GM23338 (cell line): ENCODE measurements around the gene LSM2. TPM values are rescaled to one million over a fixed set of nuclear protein-coding genes. Genes with fewer than 3 reads are reported as not detected.

ENCODE experiments used
- ATAC-seq: fragments of 200-7000 bp; cut with Tn5 transposase; 3 replicates; pipeline ENCODE4 v1.9.1; 2020
- DNase-seq: peaks from one replicate; pipeline ENCODE4 v3.0.0-alpha.2; 2015; ENCODE audit warnings: low spot score
- H2AFZ ChIP-seq: fragments of 200-600 bp; sonication (generic); 2 replicates; pipeline ENCODE4 v1.8.0; 2016; ENCODE audit warnings: antibody characterized with exemption, mild to moderate bottlenecking, moderate library complexity
- H3F3A ChIP-seq: fragments of 200-600 bp; sonication (generic); replicated peaks from 2 replicates; pipeline ENCODE4 v1.8.0; 2017; ENCODE audit warnings: antibody characterized with exemption, mixed run types, low read depth
- H3K27ac ChIP-seq: fragments of 200-600 bp; sonication (generic); 2 replicates; pipeline ENCODE4 v1.6.1; 2016; ENCODE audit warnings: low read depth
- H3K27me3 ChIP-seq: fragments of 200-600 bp; sonication (generic); 2 replicates; pipeline ENCODE4 v1.8.0; 2016; ENCODE audit warnings: mild to moderate bottlenecking, mixed run types, moderate library complexity; ENCODE audit not compliant: insufficient read depth
- H3K36me3 ChIP-seq: fragments of 200-600 bp; sonication (generic); 2 replicates; pipeline ENCODE4 v1.8.0; 2016; ENCODE audit warnings: mild to moderate bottlenecking; ENCODE audit not compliant: insufficient read depth
- H3K4me1 ChIP-seq: fragments of 200-600 bp; sonication (generic); 2 replicates; pipeline ENCODE4 v1.8.0; 2016; ENCODE audit warnings: mild to moderate bottlenecking, moderate library complexity; ENCODE audit not compliant: insufficient read depth
- H3K4me2 ChIP-seq: fragments of 200-600 bp; sonication (generic); 2 replicates; pipeline ENCODE4 v1.7.1; 2017; ENCODE audit warnings: mixed run types
- H3K4me3 ChIP-seq: fragments of 200-600 bp; sonication (generic); 2 replicates; pipeline ENCODE4 v1.6.1; 2016; ENCODE audit warnings: mixed run types
- H3K79me2 ChIP-seq: fragments of 200-600 bp; sonication (generic); replicated peaks from 2 replicates; pipeline ENCODE4 v1.8.0; 2017; ENCODE audit warnings: mild to moderate bottlenecking; ENCODE audit not compliant: insufficient read depth
- H3K9me2 ChIP-seq: fragments of 200-600 bp; sonication (generic); 2 replicates; pipeline ENCODE4 v1.8.0; 2017; ENCODE audit not compliant: insufficient read depth
- H4K20me1 ChIP-seq: fragments of 200-600 bp; sonication (generic); replicated peaks from 2 replicates; pipeline ENCODE4 v1.8.0; 2017; ENCODE audit warnings: mild to moderate bottlenecking; ENCODE audit not compliant: insufficient read depth
- H3K27ac Mint-ChIP-seq: 2 replicates; pipeline ENCODE4 v1.8.0; 2020; ENCODE audit warnings: inconsistent platforms, mild to moderate bottlenecking, moderate library complexity, mixed read lengths
- H3K27me3 Mint-ChIP-seq: 3 replicates; pipeline ENCODE4 v1.8.0; 2022; ENCODE audit warnings: low read depth, mild to moderate bottlenecking, moderate library complexity, mixed read lengths, inconsistent platforms; ENCODE audit not compliant: insufficient read depth, poor library complexity
- H3K36me3 Mint-ChIP-seq: 3 replicates; pipeline ENCODE4 v1.8.0; 2021; ENCODE audit warnings: low read depth, mild to moderate bottlenecking, inconsistent platforms, moderate library complexity, mixed read lengths
- H3K4me1 Mint-ChIP-seq: 3 replicates; pipeline ENCODE4 v1.8.0; 2020; ENCODE audit warnings: mild to moderate bottlenecking, inconsistent platforms, mixed read lengths
- H3K4me3 Mint-ChIP-seq: 3 replicates; pipeline ENCODE4 v1.8.0; 2021; ENCODE audit warnings: moderate library complexity, mild to moderate bottlenecking, inconsistent platforms, mixed read lengths
- H3K9me3 Mint-ChIP-seq: 3 replicates; pipeline ENCODE4 v1.8.0; 2020; ENCODE audit warnings: moderate library complexity, mild to moderate bottlenecking, inconsistent platforms, mixed read lengths
- CREB1 ChIP-seq: fragments of 250-450 bp; sonication (Bioruptor Pico); IDR thresholded peaks from 2 replicates; pipeline ENCODE4 v1.5.0; 2020; ENCODE audit warnings: low read depth, mild to moderate bottlenecking, moderate library complexity
- ETS1 ChIP-seq: IDR thresholded peaks from 2 replicates; pipeline ENCODE4 v1.6.1; 2016; ENCODE audit warnings: antibody characterized with exemption
- EZH2 ChIP-seq: fragments of 200-600 bp; sonication (generic); IDR thresholded peaks from one replicate; pipeline ENCODE4 v1.8.0; 2017; ENCODE audit warnings: antibody characterized with exemption, mild to moderate bottlenecking, low read depth; ENCODE audit not compliant: unreplicated experiment
- EZH2phosphoT487 ChIP-seq: fragments of 200-600 bp; sonication (generic); IDR thresholded peaks from one replicate; pipeline ENCODE4 v1.8.1; 2018; ENCODE audit warnings: antibody characterized with exemption; ENCODE audit not compliant: unreplicated experiment
- JUNB ChIP-seq: IDR thresholded peaks from one replicate; pipeline ENCODE4 v1.6.1; 2016; ENCODE audit warnings: antibody characterized with exemption; ENCODE audit not compliant: unreplicated experiment
- NANOG ChIP-seq: IDR thresholded peaks from 2 replicates; pipeline ENCODE4 v1.6.1; 2016; ENCODE audit warnings: antibody characterized with exemption, borderline replicate concordance
- POLR2AphosphoS5 ChIP-seq: IDR thresholded peaks from 2 replicates; pipeline ENCODE4 v1.6.1; 2016; ENCODE audit warnings: antibody characterized with exemption, low read depth
- STAT1 ChIP-seq: IDR thresholded peaks from one replicate; pipeline ENCODE4 v1.6.1; 2016; ENCODE audit warnings: antibody characterized with exemption; ENCODE audit not compliant: unreplicated experiment
- ZNF114 ChIP-seq: fragments of 250-450 bp; sonication (Bioruptor Pico); IDR thresholded peaks from 2 replicates; pipeline ENCODE4 v1.5.0; 2020; ENCODE audit warnings: mild to moderate bottlenecking, moderate library complexity
- ZNF331 ChIP-seq: fragments of 250-450 bp; sonication (Bioruptor Pico); IDR thresholded peaks from 2 replicates; pipeline ENCODE4 v1.5.0; 2020; ENCODE audit warnings: low read depth, mild to moderate bottlenecking, moderate library complexity
- polyA plus RNA-seq: library from polyadenylated mRNA; unstranded; fragments of >200 nt; fragmentation: Nextera tagmentation; extraction: Ambion mirVana; gene quantifications from 2 replicates; pipeline ENCODE4 v1.2.1, GENCODE V29; 2016
- total RNA-seq: library from RNA; depleted of rRNA; stranded (reverse); fragments of >200 nt; shearing (Covaris generic); gene quantifications from 2 replicates; pipeline ENCODE4 v1.2.3, GENCODE V29; 2014
- TF ChIP-seq, protein P1 (sequence below): fragments of 250-450 bp; sonication (Bioruptor Pico); IDR thresholded peaks from 2 replicates; pipeline ENCODE4 v1.5.0; 2020; ENCODE audit warnings: mild to moderate bottlenecking, moderate library complexity
- TF ChIP-seq, protein P2 (sequence below): IDR thresholded peaks from one replicate; pipeline ENCODE4 v1.6.1; 2018; ENCODE audit warnings: antibody characterized with exemption; ENCODE audit not compliant: unreplicated experiment
- TF ChIP-seq, protein P3 (sequence below), 2 experiments: fragments of 200-600 bp in 1 of 2; sonication (generic) in 1 of 2; conservative IDR thresholded peaks; 2 replicates each; pipeline versions ENCODE4 v1.5.1 to v1.6.1; 2016 to 2017; ENCODE audit warnings: antibody characterized with exemption in 2 of 2, low read depth in 2 of 2, mild to moderate bottlenecking in 2 of 2, moderate library complexity in 1 of 2

The LSM2 gene
- total and polyA plus RNA-seq, 2 experiments from 2014 or later: 106 to 140 TPM

DNA sequence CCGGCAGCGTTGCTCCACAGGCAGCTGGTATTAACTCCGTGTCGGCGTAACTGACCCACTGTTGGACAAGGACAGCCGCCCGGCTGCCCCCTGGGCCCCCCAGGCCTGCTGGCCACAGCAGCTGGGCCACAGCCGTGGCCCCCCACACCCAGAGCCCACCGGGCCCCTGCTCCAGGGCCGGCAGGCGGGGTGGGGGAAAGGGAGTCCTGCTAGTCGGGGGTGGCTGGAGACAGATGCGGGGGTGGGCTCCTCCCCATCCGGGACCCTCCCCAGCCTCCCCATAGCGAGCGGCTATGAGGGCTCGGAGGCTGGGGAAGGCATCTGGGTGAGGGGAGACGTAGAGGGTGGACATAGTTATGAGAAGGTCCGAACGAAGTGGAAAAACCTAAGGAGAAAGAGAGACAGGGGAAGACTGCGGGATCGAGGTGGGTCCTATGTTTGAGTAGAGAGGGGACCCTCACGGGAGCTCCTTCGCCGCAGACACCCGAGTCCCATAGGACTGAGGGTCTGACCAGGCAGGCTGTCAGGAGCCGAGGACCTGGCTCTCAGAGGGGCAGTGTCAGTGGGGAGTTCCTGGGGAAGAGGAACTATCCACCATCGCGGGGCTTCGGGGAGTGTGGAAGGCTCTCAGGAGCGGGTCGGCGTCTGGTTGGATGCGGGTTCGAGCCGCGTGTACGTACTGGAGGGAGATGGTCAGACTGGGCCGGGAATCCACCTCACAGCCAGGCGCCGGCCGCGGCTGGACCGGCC, 11.7 kb downstream of the LSM2 start:
- H3K36me3 Mint-ChIP-seq: peaks cover 49% of the 10 kb centered on the region
- peaks cover 22% of the 10 kb centered on the region for H3K79me2 ChIP-seq

More for the DNA sequence above, 11.7 kb downstream of the LSM2 start:
- peak overlapping the region; percentile 97 for H3K27ac Mint-ChIP-seq
- peak overlapping the region; percentile 98 for H3K4me2 ChIP-seq
- 0 out of 2 replicates have a peak, but pooled peaks cover 5% of the 10 kb centered on the region for H4K20me1 ChIP-seq
- peaks cover 13% of the 10 kb centered on the region for H3K27me3 Mint-ChIP-seq
- no peaks in the 10 kb centered on the region for H3K9me3 Mint-ChIP-seq
- H2AFZ ChIP-seq: peak overlapping the region; percentile 91
- H3K36me3 ChIP-seq: peaks cover 14% of the 10 kb centered on the region
- peak; percentile 28 for ATAC-seq
- no peaks in the 10 kb centered on the region for H3K9me2 ChIP-seq
- H3K4me3 ChIP-seq: peak overlapping the region; percentile 99
- H3K4me1 Mint-ChIP-seq: peaks cover 9% of the 10 kb centered on the region
- H3K27ac ChIP-seq: peak overlapping the region; percentile 78; the same call in 1 of the 2 replicates
- peak; percentile 27 for DNase-seq
- peak overlapping the region; percentile 95 for H3K4me3 Mint-ChIP-seq
- TF ChIP-seq, protein P1, sequence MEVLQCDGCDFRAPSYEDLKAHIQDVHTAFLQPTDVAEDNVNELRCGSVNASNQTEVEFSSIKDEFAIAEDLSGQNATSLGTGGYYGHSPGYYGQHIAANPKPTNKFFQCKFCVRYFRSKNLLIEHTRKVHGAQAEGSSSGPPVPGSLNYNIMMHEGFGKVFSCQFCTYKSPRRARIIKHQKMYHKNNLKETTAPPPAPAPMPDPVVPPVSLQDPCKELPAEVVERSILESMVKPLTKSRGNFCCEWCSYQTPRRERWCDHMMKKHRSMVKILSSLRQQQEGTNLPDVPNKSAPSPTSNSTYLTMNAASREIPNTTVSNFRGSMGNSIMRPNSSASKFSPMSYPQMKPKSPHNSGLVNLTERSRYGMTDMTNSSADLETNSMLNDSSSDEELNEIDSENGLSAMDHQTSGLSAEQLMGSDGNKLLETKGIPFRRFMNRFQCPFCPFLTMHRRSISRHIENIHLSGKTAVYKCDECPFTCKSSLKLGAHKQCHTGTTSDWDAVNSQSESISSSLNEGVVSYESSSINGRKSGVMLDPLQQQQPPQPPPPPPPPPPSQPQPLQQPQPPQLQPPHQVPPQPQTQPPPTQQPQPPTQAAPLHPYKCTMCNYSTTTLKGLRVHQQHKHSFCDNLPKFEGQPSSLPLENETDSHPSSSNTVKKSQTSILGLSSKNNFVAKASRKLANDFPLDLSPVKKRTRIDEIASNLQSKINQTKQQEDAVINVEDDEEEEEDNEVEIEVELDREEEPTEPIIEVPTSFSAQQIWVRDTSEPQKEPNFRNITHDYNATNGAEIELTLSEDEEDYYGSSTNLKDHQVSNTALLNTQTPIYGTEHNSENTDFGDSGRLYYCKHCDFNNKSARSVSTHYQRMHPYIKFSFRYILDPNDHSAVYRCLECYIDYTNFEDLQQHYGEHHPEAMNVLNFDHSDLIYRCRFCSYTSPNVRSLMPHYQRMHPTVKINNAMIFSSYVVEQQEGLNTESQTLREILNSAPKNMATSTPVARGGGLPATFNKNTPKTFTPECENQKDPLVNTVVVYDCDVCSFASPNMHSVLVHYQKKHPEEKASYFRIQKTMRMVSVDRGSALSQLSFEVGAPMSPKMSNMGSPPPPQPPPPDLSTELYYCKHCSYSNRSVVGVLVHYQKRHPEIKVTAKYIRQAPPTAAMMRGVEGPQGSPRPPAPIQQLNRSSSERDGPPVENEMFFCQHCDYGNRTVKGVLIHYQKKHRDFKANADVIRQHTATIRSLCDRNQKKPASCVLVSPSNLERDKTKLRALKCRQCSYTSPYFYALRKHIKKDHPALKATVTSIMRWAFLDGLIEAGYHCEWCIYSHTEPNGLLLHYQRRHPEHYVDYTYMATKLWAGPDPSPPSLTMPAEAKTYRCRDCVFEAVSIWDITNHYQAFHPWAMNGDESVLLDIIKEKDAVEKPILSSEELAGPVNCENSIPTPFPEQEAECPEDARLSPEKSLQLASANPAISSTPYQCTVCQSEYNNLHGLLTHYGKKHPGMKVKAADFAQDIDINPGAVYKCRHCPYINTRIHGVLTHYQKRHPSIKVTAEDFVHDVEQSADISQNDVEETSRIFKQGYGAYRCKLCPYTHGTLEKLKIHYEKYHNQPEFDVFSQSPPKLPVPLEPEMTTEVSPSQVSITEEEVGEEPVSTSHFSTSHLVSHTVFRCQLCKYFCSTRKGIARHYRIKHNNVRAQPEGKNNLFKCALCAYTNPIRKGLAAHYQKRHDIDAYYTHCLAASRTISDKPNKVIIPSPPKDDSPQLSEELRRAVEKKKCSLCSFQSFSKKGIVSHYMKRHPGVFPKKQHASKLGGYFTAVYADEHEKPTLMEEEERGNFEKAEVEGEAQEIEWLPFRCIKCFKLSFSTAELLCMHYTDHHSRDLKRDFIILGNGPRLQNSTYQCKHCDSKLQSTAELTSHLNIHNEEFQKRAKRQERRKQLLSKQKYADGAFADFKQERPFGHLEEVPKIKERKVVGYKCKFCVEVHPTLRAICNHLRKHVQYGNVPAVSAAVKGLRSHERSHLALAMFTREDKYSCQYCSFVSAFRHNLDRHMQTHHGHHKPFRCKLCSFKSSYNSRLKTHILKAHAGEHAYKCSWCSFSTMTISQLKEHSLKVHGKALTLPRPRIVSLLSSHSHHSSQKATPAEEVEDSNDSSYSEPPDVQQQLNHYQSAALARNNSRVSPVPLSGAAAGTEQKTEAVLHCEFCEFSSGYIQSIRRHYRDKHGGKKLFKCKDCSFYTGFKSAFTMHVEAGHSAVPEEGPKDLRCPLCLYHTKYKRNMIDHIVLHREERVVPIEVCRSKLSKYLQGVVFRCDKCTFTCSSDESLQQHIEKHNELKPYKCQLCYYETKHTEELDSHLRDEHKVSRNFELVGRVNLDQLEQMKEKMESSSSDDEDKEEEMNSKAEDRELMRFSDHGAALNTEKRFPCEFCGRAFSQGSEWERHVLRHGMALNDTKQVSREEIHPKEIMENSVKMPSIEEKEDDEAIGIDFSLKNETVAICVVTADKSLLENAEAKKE (CRISPR knock-in tag): no peak
- TF ChIP-seq ZNF114 (no peak), EZH2 (no peak), NANOG (no peak), CREB1 (CRISPR knock-in tag) (no peak), ZNF331 (no peak), JUNB (no peak), POLR2AphosphoS5 (no peak), EZH2phosphoT487 (no peak), ETS1 (no peak), STAT1 (no peak)
- TF ChIP-seq, protein P2, sequence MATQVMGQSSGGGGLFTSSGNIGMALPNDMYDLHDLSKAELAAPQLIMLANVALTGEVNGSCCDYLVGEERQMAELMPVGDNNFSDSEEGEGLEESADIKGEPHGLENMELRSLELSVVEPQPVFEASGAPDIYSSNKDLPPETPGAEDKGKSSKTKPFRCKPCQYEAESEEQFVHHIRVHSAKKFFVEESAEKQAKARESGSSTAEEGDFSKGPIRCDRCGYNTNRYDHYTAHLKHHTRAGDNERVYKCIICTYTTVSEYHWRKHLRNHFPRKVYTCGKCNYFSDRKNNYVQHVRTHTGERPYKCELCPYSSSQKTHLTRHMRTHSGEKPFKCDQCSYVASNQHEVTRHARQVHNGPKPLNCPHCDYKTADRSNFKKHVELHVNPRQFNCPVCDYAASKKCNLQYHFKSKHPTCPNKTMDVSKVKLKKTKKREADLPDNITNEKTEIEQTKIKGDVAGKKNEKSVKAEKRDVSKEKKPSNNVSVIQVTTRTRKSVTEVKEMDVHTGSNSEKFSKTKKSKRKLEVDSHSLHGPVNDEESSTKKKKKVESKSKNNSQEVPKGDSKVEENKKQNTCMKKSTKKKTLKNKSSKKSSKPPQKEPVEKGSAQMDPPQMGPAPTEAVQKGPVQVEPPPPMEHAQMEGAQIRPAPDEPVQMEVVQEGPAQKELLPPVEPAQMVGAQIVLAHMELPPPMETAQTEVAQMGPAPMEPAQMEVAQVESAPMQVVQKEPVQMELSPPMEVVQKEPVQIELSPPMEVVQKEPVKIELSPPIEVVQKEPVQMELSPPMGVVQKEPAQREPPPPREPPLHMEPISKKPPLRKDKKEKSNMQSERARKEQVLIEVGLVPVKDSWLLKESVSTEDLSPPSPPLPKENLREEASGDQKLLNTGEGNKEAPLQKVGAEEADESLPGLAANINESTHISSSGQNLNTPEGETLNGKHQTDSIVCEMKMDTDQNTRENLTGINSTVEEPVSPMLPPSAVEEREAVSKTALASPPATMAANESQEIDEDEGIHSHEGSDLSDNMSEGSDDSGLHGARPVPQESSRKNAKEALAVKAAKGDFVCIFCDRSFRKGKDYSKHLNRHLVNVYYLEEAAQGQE: no peak
- TF ChIP-seq, protein P3, sequence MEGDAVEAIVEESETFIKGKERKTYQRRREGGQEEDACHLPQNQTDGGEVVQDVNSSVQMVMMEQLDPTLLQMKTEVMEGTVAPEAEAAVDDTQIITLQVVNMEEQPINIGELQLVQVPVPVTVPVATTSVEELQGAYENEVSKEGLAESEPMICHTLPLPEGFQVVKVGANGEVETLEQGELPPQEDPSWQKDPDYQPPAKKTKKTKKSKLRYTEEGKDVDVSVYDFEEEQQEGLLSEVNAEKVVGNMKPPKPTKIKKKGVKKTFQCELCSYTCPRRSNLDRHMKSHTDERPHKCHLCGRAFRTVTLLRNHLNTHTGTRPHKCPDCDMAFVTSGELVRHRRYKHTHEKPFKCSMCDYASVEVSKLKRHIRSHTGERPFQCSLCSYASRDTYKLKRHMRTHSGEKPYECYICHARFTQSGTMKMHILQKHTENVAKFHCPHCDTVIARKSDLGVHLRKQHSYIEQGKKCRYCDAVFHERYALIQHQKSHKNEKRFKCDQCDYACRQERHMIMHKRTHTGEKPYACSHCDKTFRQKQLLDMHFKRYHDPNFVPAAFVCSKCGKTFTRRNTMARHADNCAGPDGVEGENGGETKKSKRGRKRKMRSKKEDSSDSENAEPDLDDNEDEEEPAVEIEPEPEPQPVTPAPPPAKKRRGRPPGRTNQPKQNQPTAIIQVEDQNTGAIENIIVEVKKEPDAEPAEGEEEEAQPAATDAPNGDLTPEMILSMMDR (conservative IDR thresholded peaks at IDR 0.05; ENCODE audit: low read depth in 2 of 2): no peak
- peaks cover 35% of the 10 kb centered on the region for H3F3A ChIP-seq
- no peaks in the 10 kb centered on the region for H3K27me3 ChIP-seq
- H3K4me1 ChIP-seq: no peaks in the 10 kb centered on the region; the same call in 1 of the 2 replicates
